HCT116 (cell line): ENCODE data around the gene PLCXD3. TPM values are rescaled to one million over a fixed set of nuclear protein-coding genes. Genes with fewer than 3 reads are reported as not detected.

ENCODE experiments used
- ATAC-seq: fragments of 200-7000 bp; cut with Tn5 transposase; 2 replicates; pipeline ENCODE4 v1.9.1; 2020; ENCODE audit warnings: mild to moderate bottlenecking, moderate library complexity
- BruUV-seq: library from RNA; stranded (reverse); fragments of 400-500 nt; replicated peaks from 2 replicates; lab custom pipeline; 2021; lab: Mats Ljungman, UMichigan
- CTCF ChIA-PET: fragments of 300-600 bp; sonication (Branson Sonifier 250); formaldehyde crosslinking; loops from one replicate; lab custom pipeline; 2021; ENCODE audit warnings: antibody characterized with exemption; lab: Charles Lee
- POLR2A ChIA-PET: fragments of 300-600, 350-600 bp; sonication (Branson Sonifier 250); formaldehyde crosslinking; loops from one replicate; lab custom pipeline; 2021; ENCODE audit warnings: antibody characterized with exemption; lab: Charles Lee
- RAD21 ChIA-PET, 2 experiments: fragments of 300-600 bp; sonication (Branson Sonifier 250); formaldehyde crosslinking; loops; one replicate each; lab custom pipeline; 2023; ENCODE audit warnings: low total read pairs in 2 of 2; ENCODE audit not compliant: uncharacterized antibody in 2 of 2, unreplicated experiment in 2 of 2, low non-redundant PET in 1 of 2; lab: Charles Lee
- DNase-seq: peaks from one replicate; pipeline ENCODE4 v3.0.0-alpha.2; 2010; ENCODE audit warnings: low read depth, low spot score
- H2AFZ ChIP-seq: fragments of 200-600 bp; shearing (Covaris generic), sonication (generic); 2 replicates; pipeline ENCODE4 v1.6.1; 2017; ENCODE audit warnings: low read depth, mixed run types, mixed read lengths, antibody characterized with exemption, low read length; ENCODE audit not compliant: poor library complexity, severe bottlenecking
- H3K27ac ChIP-seq: 2 replicates; pipeline ENCODE4 v1.5.1; 2012; ENCODE audit warnings: low read depth, low read length
- H3K27me3 ChIP-seq: fragments of 200-600 bp; sonication (generic); 2 replicates; pipeline ENCODE4 v1.6.1; 2016; ENCODE audit warnings: mixed run types, low read length, mixed read lengths; ENCODE audit not compliant: insufficient read depth
- H3K36me3 ChIP-seq, 2 experiments: fragments of 200-500 bp in 1 of 2; fragments of 200-600 bp in 1 of 2; sonication (Bioruptor generic) in 1 of 2; sonication (generic) in 1 of 2; 2 replicates each; pipeline versions ENCODE4 v1.5.1 to v1.6.1; 2014 to 2016; ENCODE audit warnings: low read length in 2 of 2, inconsistent platforms in 1 of 2, mixed read lengths in 1 of 2, mixed run types in 1 of 2; ENCODE audit not compliant: insufficient read depth in 2 of 2, control insufficient read depth in 1 of 2
- H3K4me1 ChIP-seq, 2 experiments: fragments of 200-600 bp in 1 of 2; sonication (generic) in 1 of 2; 2 replicates each; pipeline versions ENCODE4 v1.5.1 to v1.6.1; 2012 to 2017; ENCODE audit warnings: low read length in 2 of 2, inconsistent platforms in 1 of 2, mild to moderate bottlenecking in 1 of 2, mixed read lengths in 1 of 2, mixed run types in 1 of 2, moderate library complexity in 1 of 2; ENCODE audit not compliant: insufficient read depth in 2 of 2, control insufficient read depth in 1 of 2
- H3K4me2 ChIP-seq: fragments of 200-600 bp; sonication (generic); 2 replicates; pipeline ENCODE4 v1.6.1; 2017; ENCODE audit warnings: mixed run types, low read length, mixed read lengths
- H3K4me3 ChIP-seq, 2 experiments: fragments of 200-600 bp in 1 of 2; sonication (generic) in 1 of 2; replicated peaks in 1 of 2; 2 replicates each; pipeline ENCODE4 v1.5.1; 2011 to 2016; ENCODE audit warnings: low read length in 2 of 2, control low read depth in 1 of 2, low read depth in 1 of 2, mild to moderate bottlenecking in 1 of 2, mixed read lengths in 1 of 2, mixed run types in 1 of 2
- H3K79me2 ChIP-seq: fragments of 200-600 bp; sonication (generic); 2 replicates; pipeline ENCODE4 v1.6.1; 2017; ENCODE audit warnings: mild to moderate bottlenecking, mixed run types, low read length, moderate library complexity, mixed read lengths; ENCODE audit not compliant: insufficient read depth
- H3K9ac ChIP-seq: fragments of 200-600 bp; sonication (generic); 2 replicates; pipeline ENCODE4 v1.6.1; 2016; ENCODE audit warnings: low read length, mixed read lengths
- H3K9me2 ChIP-seq: fragments of 200-600 bp; sonication (generic), shearing (Covaris generic); 2 replicates; pipeline ENCODE4 v1.6.1; 2017; ENCODE audit warnings: mixed run types, mild to moderate bottlenecking, moderate library complexity; ENCODE audit not compliant: insufficient read depth
- H3K9me3 ChIP-seq, 2 experiments: fragments of 200-500 bp in 1 of 2; fragments of 200-600 bp in 1 of 2; sonication (Bioruptor generic) in 1 of 2; sonication (generic) in 1 of 2; 2 replicates each; pipeline ENCODE4 v1.6.1; 2014 to 2017; ENCODE audit warnings: low read length in 2 of 2, mixed read lengths in 2 of 2, inconsistent platforms in 1 of 2, low read depth in 1 of 2, mild to moderate bottlenecking in 1 of 2, mixed run types in 1 of 2, moderate library complexity in 1 of 2; ENCODE audit not compliant: control insufficient read depth in 1 of 2, insufficient read depth in 1 of 2
- H4K20me1 ChIP-seq: fragments of 200-600 bp; sonication (generic), shearing (Covaris generic); 2 replicates; pipeline ENCODE4 v1.6.1; 2017; ENCODE audit warnings: mixed run types, mild to moderate bottlenecking, moderate library complexity; ENCODE audit not compliant: insufficient read depth
- CTCF ChIP-seq, 3 experiments: fragments of 200-600 bp in 1 of 3; sonication (generic) in 1 of 3; IDR thresholded peaks in 2 of 3; conservative IDR thresholded peaks in 1 of 3; 2 replicates each; pipeline ENCODE4 v1.5.1; 2012 to 2017; ENCODE audit warnings: low read depth in 2 of 3, low read length in 2 of 3, antibody characterized with exemption in 1 of 3, borderline replicate concordance in 1 of 3, control low read depth in 1 of 3, mild to moderate bottlenecking in 1 of 3, mixed read lengths in 1 of 3, mixed run types in 1 of 3, moderate library complexity in 1 of 3; ENCODE audit not compliant: insufficient read depth in 1 of 3
- ELF1 ChIP-seq: IDR thresholded peaks from 2 replicates; pipeline ENCODE4 v1.6.1; 2012; ENCODE audit warnings: low read depth, borderline replicate concordance
- EZH2 ChIP-seq: fragments of 200-600 bp; sonication (generic); IDR thresholded peaks from 2 replicates; pipeline ENCODE4 v1.6.1; 2017; ENCODE audit warnings: antibody characterized with exemption, mixed run types
- MAX ChIP-seq: IDR thresholded peaks from 2 replicates; pipeline ENCODE4 v1.6.1; 2012
- POLR2AphosphoS5 ChIP-seq: IDR thresholded peaks from 2 replicates; pipeline ENCODE4 v1.6.1; 2011; ENCODE audit warnings: mild to moderate bottlenecking, low read depth, low read length, moderate library complexity
- REST ChIP-seq: IDR thresholded peaks from 2 replicates; pipeline ENCODE4 v1.6.1; 2012; ENCODE audit warnings: low read depth
- SIN3A ChIP-seq: IDR thresholded peaks from 2 replicates; pipeline ENCODE4 v1.6.1; 2012; ENCODE audit warnings: low read depth
- TCF7L2 ChIP-seq: IDR thresholded peaks from 2 replicates; pipeline ENCODE4 v1.7.0; 2011; ENCODE audit warnings: borderline replicate concordance, inconsistent platforms; ENCODE audit not compliant: insufficient read depth, insufficient read length; ENCODE audit errors: extremely low read depth
- ZBTB33 ChIP-seq: IDR thresholded peaks from 2 replicates; pipeline ENCODE4 v1.6.1; 2011; ENCODE audit warnings: mild to moderate bottlenecking, low read length, moderate library complexity; ENCODE audit not compliant: insufficient replicate concordance; ENCODE audit errors: extremely low read depth
- ZFX ChIP-seq: fragments of 450-650 bp; IDR thresholded peaks from 2 replicates; pipeline ENCODE4 v1.6.1; 2017
- ZNF274 ChIP-seq: fragments of 200-500 bp; sonication (Bioruptor generic); IDR thresholded peaks from 2 replicates; pipeline ENCODE4 v1.6.1; 2014; ENCODE audit warnings: mild to moderate bottlenecking, low read depth, low read length, inconsistent platforms
- intact Hi-C: fragments of 100-400 bp; cut with micrococcal nuclease; formaldehyde crosslinking; loops from 2 replicates; pipeline ENCODE4 v1.10.0; 2022
- total RNA-seq: library from RNA; stranded (reverse); gene quantifications from one replicate; pipeline ENCODE4 v1.2.1, GENCODE V29; 2021; ENCODE audit not compliant: unreplicated experiment

Gene PLCXD3
- total RNA-seq, 1 experiment from 2014 or later, result not detected

GRCh38 chr5:41368158-41368557, 142.2 kb downstream of the PLCXD3 start:
- H3K36me3 ChIP-seq, result no peaks in the 10 kb centered on the region
- H3K27me3 ChIP-seq, result no peaks in the 10 kb centered on the region
- RAD21 ChIA-PET, result no interaction called here
- POLR2A ChIA-PET, result no interaction called here
- ATAC-seq, result no peak
- TF ChIP-seq TCF7L2 (no peak), ZNF274 (no peak), POLR2AphosphoS5 (no peak), ZFX (no peak), MAX (no peak), ELF1 (no peak), CTCF (IDR thresholded peaks at IDR 0.05 in 2 of 3, conservative IDR thresholded peaks at IDR 0.05 in 1 of 3; ENCODE audit: borderline replicate concordance in 1 of 3, insufficient read depth in 1 of 3, low read depth in 2 of 3, low read length in 2 of 3) (no peak), ZBTB33 (no peak), EZH2 (no peak), SIN3A (no peak), REST (no peak)
- no peak overlapping the region for H2AFZ ChIP-seq
- no peak for DNase-seq
- H3K4me3 ChIP-seq, result no peak overlapping the region
- no peaks in the 10 kb centered on the region for H3K4me1 ChIP-seq
- no peak overlapping the region for H3K4me2 ChIP-seq
- no peaks in the 10 kb centered on the region for H4K20me1 ChIP-seq
- H3K9ac ChIP-seq, result no peak overlapping the region
- no peaks in the 10 kb centered on the region for H3K79me2 ChIP-seq
- H3K27ac ChIP-seq, result no peak overlapping the region
- no peaks in the 10 kb centered on the region for H3K9me3 ChIP-seq
- CTCF ChIA-PET, result no interaction called here
- no peaks in the 10 kb centered on the region for H3K9me2 ChIP-seq
- BruUV-seq, result no TSS peak
- intact Hi-C loops, result no loop called here
